ENCODE measurements around the gene MGAM2. TPM values are rescaled to one million over a fixed set of nuclear protein-coding genes. Genes with fewer than 3 reads are reported as not detected.

MGAM2 gene
- total and polyA plus RNA-seq, 2 of the 13 experiments (the other 11 are each of a cell fraction or from before 2014, with no cell fraction given) = 0.29 TPM; not detected in 1

- no peak overlapping the region for H3K9ac ChIP-seq (ENCODE audit: insufficient read depth, low read depth, low read length)
- intact Hi-C loops (cut with micrococcal nuclease; ENCODE audit: unreplicated experiment) = no loop called here
- POLR2A ChIA-PET = no interaction called here
- H3K79me2 ChIP-seq (ENCODE audit: insufficient read depth, low read length) = no peaks in the 10 kb centered on the region
- no peaks in the 10 kb centered on the region for H3K9me3 ChIP-seq (ENCODE audit: low read length)
- FAIRE-seq = no peak
- no peaks in the 10 kb centered on the region for H4K20me1 ChIP-seq (ENCODE audit: insufficient read depth, low read length)
- no peak overlapping the region for H2AFZ ChIP-seq (ENCODE audit: low read length)
- no peak overlapping the region; the same call in 1 of the 2 replicates for H3K4me2 ChIP-seq (ENCODE audit: low read depth, low read length)
- DNase-seq (ENCODE audit: low spot score) = no peak
- ATAC-seq = no peak
- no TSS peak for BruUV-seq (replicated peaks)
- 3% methylated on average over 2 of the region's 2 CpGs for WGBS (ENCODE audit: low lambda C conversion rate)
- peaks cover 10% of the 10 kb centered on the region for H3K4me1 ChIP-seq (ENCODE audit: insufficient read depth, low read length)
- TF ChIP-seq ZBTB37 (CRISPR knock-in tag; IDR thresholded peaks at IDR 0.05) (no peak), ZNF207 (IDR thresholded peaks at IDR 0.05; ENCODE audit: borderline replicate concordance) (no peak), ZNF264 (CRISPR knock-in tag; IDR thresholded peaks at IDR 0.05) (no peak), KMT2A (CRISPR knock-in tag; IDR thresholded peaks at IDR 0.05) (no peak), CAMTA2 (CRISPR knock-in tag; IDR thresholded peaks at IDR 0.05; ENCODE audit: borderline replicate concordance) (no peak), RAD21 (CRISPR knock-in tag; IDR thresholded peaks at IDR 0.05) (no peak), ZNF678 (CRISPR knock-in tag; IDR thresholded peaks at IDR 0.05) (no peak), YY1 (IDR thresholded peaks at IDR 0.05; ENCODE audit: insufficient read depth, insufficient replicate concordance, low read depth, low read length) (no peak)
- no peaks in the 10 kb centered on the region for H3K36me3 ChIP-seq (replicated peaks in 1 of 2; ENCODE audit: control insufficient read depth in 1 of 2, insufficient read depth in 2 of 2, low read length in 2 of 2)
- H3K27ac ChIP-seq (ENCODE audit: extremely low read length, insufficient read depth, low read length) = no peak overlapping the region
- H3K4me3 ChIP-seq (replicated peaks in 1 of 3; ENCODE audit: insufficient read depth in 1 of 3, low read depth in 2 of 3, low read length in 3 of 3) = no peak overlapping the region
- CTCF ChIA-PET (ENCODE audit: low intra/inter-chr PET ratio, low total read pairs) = no interaction called here
- H3K27me3 ChIP-seq (ENCODE audit: control insufficient read depth in 1 of 2, insufficient read depth in 2 of 2, low read length in 2 of 2) = no peaks in the 10 kb centered on the region
- in situ Hi-C loops (cut with HindIII; ENCODE audit: extremely low pct_ligation_motif_present, low pct_unique_long_range_greater_than_20kb) = no loop called here
These were observed 29.0 kb downstream of the MGAM2 start for GRCh38 chr7:142140401-142140959.

- in situ Hi-C loops (cut with HindIII; ENCODE audit: extremely low pct_ligation_motif_present, low pct_unique_long_range_greater_than_20kb) (no loop called here), intact Hi-C loops (cut with micrococcal nuclease; ENCODE audit: unreplicated experiment) (no loop called here)
- ChIA-PET POLR2A (no interaction called here), CTCF (ENCODE audit: low intra/inter-chr PET ratio, low total read pairs) (no interaction called here)
- Histone ChIP-seq H4K20me1 (ENCODE audit: insufficient read depth, low read length) (no peaks in the 10 kb centered on the region), H2AFZ (ENCODE audit: low read length) (no peak overlapping the region), H3K36me3 (replicated peaks in 1 of 2; ENCODE audit: control insufficient read depth in 1 of 2, insufficient read depth in 2 of 2, low read length in 2 of 2) (no peaks in the 10 kb centered on the region), H3K4me2 (ENCODE audit: low read depth, low read length) (no peak overlapping the region), H3K9ac (ENCODE audit: insufficient read depth, low read depth, low read length) (no peak overlapping the region), H3K27ac (ENCODE audit: extremely low read length, insufficient read depth, low read length) (no peak overlapping the region), H3K79me2 (ENCODE audit: insufficient read depth, low read length) (no peaks in the 10 kb centered on the region), H3K9me3 (ENCODE audit: low read length) (no peaks in the 10 kb centered on the region), H3K4me3 (replicated peaks in 1 of 3; ENCODE audit: insufficient read depth in 1 of 3, low read depth in 2 of 3, low read length in 3 of 3) (no peak overlapping the region), H3K4me1 (ENCODE audit: insufficient read depth, low read length) (peaks cover 10% of the 10 kb centered on the region), H3K27me3 (ENCODE audit: control insufficient read depth in 1 of 2, insufficient read depth in 2 of 2, low read length in 2 of 2) (no peaks in the 10 kb centered on the region)
- no peak for TF ChIP-seq ZNF274 (CRISPR knock-in tag; IDR thresholded peaks at IDR 0.05)
- TF ChIP-seq ZNF660 (CRISPR knock-in tag; IDR thresholded peaks at IDR 0.05; ENCODE audit: borderline replicate concordance, low read depth) = no peak
- TF ChIP-seq FUBP1 (CRISPR knock-in tag; IDR thresholded peaks at IDR 0.05; ENCODE audit: borderline replicate concordance) = no peak
- FAIRE-seq (no peak), DNase-seq (ENCODE audit: low spot score) (no peak), ATAC-seq (no peak)
- no TSS peak for BruUV-seq (replicated peaks)
- WGBS (ENCODE audit: low lambda C conversion rate) = 72% methylated on average over 8 of the region's 8 CpGs
These were observed 31.2 kb downstream of the MGAM2 start for GRCh38 chr7:142142702-142143101.
